Ascending aorta (tissue), 2 donors: ENCODE measurements around the gene NUP93. TPM values are rescaled to one million over a fixed set of nuclear protein-coding genes. Genes with fewer than 3 reads are reported as not detected.

Source experiments
- DNase-seq, 2 donors: peaks; one replicate each; pipeline ENCODE4 v3.0.0-alpha.2; 2019; ENCODE audit warnings: low spot score in 2 of 2
- H3K27ac ChIP-seq, 2 donors: fragments of 200-600 bp; sonication (generic); one replicate each; pipeline ENCODE4 v1.5.1; 2016 to 2017; ENCODE audit warnings: mild to moderate bottlenecking in 1 of 2
- H3K27me3 ChIP-seq: fragments of 200-600 bp; sonication (generic); one replicate; pipeline ENCODE4 v1.5.1; 2017
- H3K36me3 ChIP-seq, 2 donors: fragments of 200-600 bp; sonication (generic); one replicate each; pipeline ENCODE4 v1.5.1; 2016
- H3K4me1 ChIP-seq, 2 donors: fragments of 200-600 bp; sonication (generic); one replicate each; pipeline ENCODE4 v1.5.1; 2016 to 2017; ENCODE audit warnings: mild to moderate bottlenecking in 1 of 2
- H3K4me3 ChIP-seq, 2 donors: fragments of 200-600 bp; sonication (generic); one replicate each; pipeline ENCODE4 v1.5.1; 2016 to 2017; ENCODE audit warnings: mild to moderate bottlenecking in 1 of 2
- H3K9me3 ChIP-seq, 2 donors: fragments of 200-600 bp; sonication (generic); one replicate each; pipeline ENCODE4 v1.5.1; 2016
- CTCF ChIP-seq, 3 experiments: fragments of 200-600 bp in 2 of 3; fragments of 450-650 bp in 1 of 3; sonication (generic) in 2 of 3; IDR thresholded peaks; one replicate each; pipeline ENCODE4 v1.5.1; 2016 to 2019; ENCODE audit warnings: antibody characterized with exemption in 3 of 3, mild to moderate bottlenecking in 1 of 3, moderate library complexity in 1 of 3
- intact Hi-C: fragments of 100-400 bp; cut with DNase I; formaldehyde crosslinking; loops from one replicate; pipeline ENCODE4 v1.15.1; 2023
- total RNA-seq: library from RNA; depleted of rRNA; stranded (reverse); fragments of >200 nt; gene quantifications from one replicate; pipeline ENCODE4 v1.1.0, GENCODE V29; 2016

The NUP93 gene
- total RNA-seq, 1 donor from 2014 or later = 419 TPM

- Histone ChIP-seq H3K27ac (no peak overlapping the region), H3K4me3 (no peak overlapping the region), H3K27me3 (no peaks in the 10 kb centered on the region), H3K4me1 (peaks cover 0 to 6% of the 10 kb centered on the region in 2 donors), H3K9me3 (no peaks in the 10 kb centered on the region), H3K36me3 (peaks cover 0 to 4% of the 10 kb centered on the region in 2 donors)
- TF ChIP-seq CTCF (IDR thresholded peaks at IDR 0.05) = no peak
- DNase-seq = no peak
- intact Hi-C loops = no loop called here
Measured at GRCh38 chr16:56690420-56691122, 39.4 kb upstream of the NUP93 start.

- Histone ChIP-seq H3K27ac (no peak overlapping the region), H3K4me1 (no peaks in the 10 kb centered on the region), H3K9me3 (no peaks in the 10 kb centered on the region), H3K4me3 (no peak overlapping the region), H3K27me3 (no peaks in the 10 kb centered on the region), H3K36me3 (peaks cover 0 to 4% of the 10 kb centered on the region in 2 donors)
- TF ChIP-seq CTCF (IDR thresholded peaks at IDR 0.05) = no peak
- no peak for DNase-seq
- intact Hi-C loops = no loop called here
Measured at GRCh38 chr16:56691885-56692284, 38.0 kb upstream of the NUP93 start.

GRCh38 chr16:56695246-56695645 lies 34.7 kb upstream of the NUP93 start:
- no peak for TF ChIP-seq CTCF (IDR thresholded peaks at IDR 0.05)
- Histone ChIP-seq H3K36me3 (no peaks in the 10 kb centered on the region), H3K9me3 (no peaks in the 10 kb centered on the region), H3K4me3 (no peak overlapping the region), H3K27me3 (no peaks in the 10 kb centered on the region), H3K27ac (no peak overlapping the region), H3K4me1 (no peaks in the 10 kb centered on the region)
- DNase-seq = no peak
- intact Hi-C loops = no loop called here

- DNase-seq = no peak
- Histone ChIP-seq H3K27ac (no peak overlapping the region), H3K27me3 (no peaks in the 10 kb centered on the region), H3K9me3 (no peaks in the 10 kb centered on the region), H3K4me3 (no peak overlapping the region), H3K4me1 (no peaks in the 10 kb centered on the region), H3K36me3 (no peaks in the 10 kb centered on the region)
- no peak for TF ChIP-seq CTCF (IDR thresholded peaks at IDR 0.05)
- intact Hi-C loops = no loop called here
Measured at GRCh38 chr16:56697456-56698155, 32.3 kb upstream of the NUP93 start.

- DNase-seq = no peak
- Histone ChIP-seq H3K4me3 (no peak overlapping the region), H3K9me3 (no peaks in the 10 kb centered on the region), H3K36me3 (no peaks in the 10 kb centered on the region), H3K27me3 (no peaks in the 10 kb centered on the region), H3K4me1 (no peaks in the 10 kb centered on the region), H3K27ac (no peak overlapping the region)
- TF ChIP-seq CTCF (IDR thresholded peaks at IDR 0.05) = no peak
- intact Hi-C loops = no loop called here
Measured at GRCh38 chr16:56700195-56700594, 29.7 kb upstream of the NUP93 start.
